ENCODE measurements around the gene C14orf119.

C14orf119 gene

GRCh38 chr14:23062002-23062401, 33.3 kb upstream of the C14orf119 start:
- peak; percentile 90 for DNase-seq

GRCh38 chr14:23063601-23064000, 31.7 kb upstream of the C14orf119 start:
- DNase-seq, result no peak

- no peak for DNase-seq
These were observed 28.9 kb upstream of the C14orf119 start for GRCh38 chr14:23066368-23066767.

- DNase-seq, result no peak
These were observed 28.2 kb upstream of the C14orf119 start for GRCh38 chr14:23066855-23067744.

- no peak for DNase-seq
These were observed 27.2 kb upstream of the C14orf119 start for GRCh38 chr14:23067847-23068788.

GRCh38 chr14:23068789-23069412, 26.4 kb upstream of the C14orf119 start:
- peak; percentile 84 for DNase-seq

GRCh38 chr14:23069413-23069806, 25.9 kb upstream of the C14orf119 start:
- DNase-seq, result no peak

- DNase-seq, result no peak
These were observed 24.8 kb upstream of the C14orf119 start for GRCh38 chr14:23070262-23071129.

GRCh38 chr14:23071244-23071920, 23.9 kb upstream of the C14orf119 start:
- DNase-seq, result peak; percentile 93

GRCh38 chr14:23071921-23072539, 23.3 kb upstream of the C14orf119 start:
- no peak for DNase-seq

- DNase-seq, result no peak
These were observed 20.4 kb upstream of the C14orf119 start for GRCh38 chr14:23074906-23075305.

- no peak for DNase-seq
These were observed 18.4 kb upstream of the C14orf119 start for GRCh38 chr14:23076785-23077408.

- DNase-seq, result no peak
These were observed 17.3 kb upstream of the C14orf119 start for GRCh38 chr14:23077962-23078361.

- peak; percentile 98 for DNase-seq
These were observed 16.6 kb upstream of the C14orf119 start for GRCh38 chr14:23078692-23079116.

GRCh38 chr14:23079716-23080115, 15.6 kb upstream of the C14orf119 start:
- DNase-seq, result peak; percentile 28

- DNase-seq, result no peak
These were observed 14.8 kb upstream of the C14orf119 start for GRCh38 chr14:23080474-23080873.

GRCh38 chr14:23085458-23085857, 9.8 kb upstream of the C14orf119 start:
- no peak for DNase-seq

GRCh38 chr14:23086565-23086964, 8.7 kb upstream of the C14orf119 start:
- DNase-seq, result no peak

- no peak for DNase-seq
These were observed 5.6 kb upstream of the C14orf119 start for GRCh38 chr14:23089498-23090253.

GRCh38 chr14:23090254-23090636, 5.1 kb upstream of the C14orf119 start:
- DNase-seq, result no peak
